Activated CD8-positive, alpha-beta T cell treated with anti-CD3 and anti-CD28 coated beads for 36 hours (primary cell): Measurements from ENCODE around the gene TOMM5. TPM values are rescaled to one million over a fixed set of nuclear protein-coding genes. Genes with fewer than 3 reads are reported as not detected.

Experiments
- ATAC-seq: fragments of 200-7000 bp; cut with Tn5 transposase; one replicate; pipeline ENCODE4 v1.10.0; 2021; ENCODE audit warnings: mild to moderate bottlenecking, moderate library complexity
- CTCF ChIA-PET: fragments of 350-600 bp; sonication (Branson Sonifier 250); formaldehyde crosslinking; loops from one replicate; lab custom pipeline; 2021; ENCODE audit warnings: antibody characterized with exemption; lab: Charles Lee
- POLR2A ChIA-PET: fragments of 350-600 bp; sonication (Branson Sonifier 250); formaldehyde crosslinking; loops from one replicate; lab custom pipeline; 2021; ENCODE audit warnings: antibody characterized with exemption; lab: Charles Lee
- DNase-seq: peaks from one replicate; pipeline ENCODE4 v3.0.0-alpha.2; 2020
- H3K27ac Mint-ChIP-seq: one replicate; pipeline ENCODE4 v1.8.0; 2021; ENCODE audit warnings: mild to moderate bottlenecking, mixed read lengths
- H3K27me3 Mint-ChIP-seq: one replicate; pipeline ENCODE4 v1.8.0; 2021; ENCODE audit warnings: mixed read lengths
- H3K36me3 Mint-ChIP-seq: one replicate; pipeline ENCODE4 v1.8.0; 2021; ENCODE audit warnings: low read depth, mixed read lengths
- H3K4me1 Mint-ChIP-seq: one replicate; pipeline ENCODE4 v1.8.0; 2021; ENCODE audit warnings: low read depth, mixed read lengths
- H3K4me3 Mint-ChIP-seq: one replicate; pipeline ENCODE4 v1.8.0; 2021; ENCODE audit warnings: mild to moderate bottlenecking, moderate library complexity, mixed read lengths
- H3K9me3 Mint-ChIP-seq: one replicate; pipeline ENCODE4 v1.8.0; 2021; ENCODE audit warnings: mixed read lengths
- CTCF ChIP-seq: fragments of 200-600 bp; IDR thresholded peaks from one replicate; pipeline ENCODE4 v1.8.0; 2022; ENCODE audit warnings: antibody characterized with exemption, mild to moderate bottlenecking
- intact Hi-C: fragments of 100-400 bp; cut with micrococcal nuclease; formaldehyde crosslinking; loops from one replicate; pipeline ENCODE4 v1.10.0; 2022
- total RNA-seq, 2 experiments: library from RNA; stranded (reverse); gene quantifications; one replicate each; pipeline ENCODE4 v1.2.3, GENCODE V29; 2021

The TOMM5 gene
- total RNA-seq, 2 experiments from 2014 or later, result 156 to 168 TPM

GRCh38 chr9:37575511-37575914 is 16.9 kb downstream of the TOMM5 start:
- ATAC-seq (no peak), DNase-seq (no peak)
- Mint-ChIP-seq H3K27me3 (no peaks in the 10 kb centered on the region), H3K4me3 (peak overlapping the region; percentile 52), H3K9me3 (no peaks in the 10 kb centered on the region), H3K36me3 (peaks cover 21% of the 10 kb centered on the region), H3K4me1 (peaks cover 19% of the 10 kb centered on the region), H3K27ac (no peak overlapping the region)
- CTCF ChIA-PET, result interaction anchor here (1.5 to 3.2 kb wide), 2 partner anchors 19 to 21 kb away, joined by 4 to 13 read pairs; no protein-coding TSS in a partner anchor
- POLR2A ChIA-PET, result interaction anchor here (1.6 to 10.7 kb wide), 2 partner anchors 9 to 15 kb away, joined by 4 to 79 read pairs; partner anchors contain the start of gene TOMM5
- no peak for TF ChIP-seq CTCF
- intact Hi-C loops, result no loop called here

GRCh38 chr9:37575001-37575400 is 17.4 kb downstream of the TOMM5 start:
- Mint-ChIP-seq H3K4me3 (peak overlapping the region; percentile 52), H3K27ac (no peak overlapping the region), H3K9me3 (no peaks in the 10 kb centered on the region), H3K36me3 (peaks cover 20% of the 10 kb centered on the region), H3K4me1 (peaks cover 19% of the 10 kb centered on the region), H3K27me3 (no peaks in the 10 kb centered on the region)
- ATAC-seq, result no peak
- ChIA-PET CTCF (interaction anchor here (1.5 to 3.2 kb wide), 2 partner anchors 19 to 22 kb away, joined by 4 to 13 read pairs; no protein-coding TSS in a partner anchor), POLR2A (interaction anchor here (0.9 to 10.7 kb wide), 3 partner anchors 9 to 65 kb away, joined by 4 to 79 read pairs (median 4); partner anchors contain the start of gene TOMM5)
- intact Hi-C loops, result no loop called here
- no peak for TF ChIP-seq CTCF
- no peak for DNase-seq

- Mint-ChIP-seq H3K27me3 (no peaks in the 10 kb centered on the region), H3K27ac (no peak overlapping the region), H3K4me1 (peaks cover 19% of the 10 kb centered on the region), H3K4me3 (no peak overlapping the region), H3K36me3 (peaks cover 20% of the 10 kb centered on the region), H3K9me3 (no peaks in the 10 kb centered on the region)
- DNase-seq (no peak), ATAC-seq (no peak)
- intact Hi-C loops, result no loop called here
- no peak for TF ChIP-seq CTCF
- CTCF ChIA-PET, result interaction anchor here (3.2 kb wide), 1 partner anchor 20 kb away, joined by 13 read pairs; no protein-coding TSS in a partner anchor
- POLR2A ChIA-PET, result interaction anchor here (0.9 to 10.7 kb wide), 2 partner anchors 16 to 64 kb away, joined by 4 to 79 read pairs; partner anchors contain the start of gene TOMM5
Observed at GRCh38 chr9:37574241-37574721, 18.1 kb downstream of the TOMM5 start.

GRCh38 chr9:37571282-37571681 is 21.1 kb downstream of the TOMM5 start:
- no peak overlapping the region for H3K27ac Mint-ChIP-seq
- ChIA-PET CTCF (no interaction called here), POLR2A (no interaction called here)
- TF ChIP-seq CTCF, result no peak
- peaks cover 15% of the 10 kb centered on the region for H3K36me3 Mint-ChIP-seq
- intact Hi-C loops, result no loop called here
- DNase-seq, result no peak
- no peaks in the 10 kb centered on the region for H3K9me3 Mint-ChIP-seq
- ATAC-seq, result no peak
- H3K4me3 Mint-ChIP-seq, result no peak overlapping the region
- peaks cover 4% of the 10 kb centered on the region for H3K4me1 Mint-ChIP-seq
- no peaks in the 10 kb centered on the region for H3K27me3 Mint-ChIP-seq

- intact Hi-C loops, result no loop called here
- Mint-ChIP-seq H3K9me3 (peaks cover 14% of the 10 kb centered on the region), H3K27me3 (no peaks in the 10 kb centered on the region), H3K36me3 (peaks cover 33% of the 10 kb centered on the region), H3K4me1 (no peaks in the 10 kb centered on the region), H3K27ac (no peak overlapping the region), H3K4me3 (no peak overlapping the region)
- TF ChIP-seq CTCF, result no peak
- ATAC-seq, result no peak
- CTCF ChIA-PET, result interaction anchor here (1.3 kb wide), 1 partner anchor 10 kb away, joined by 3 read pairs; no protein-coding TSS in a partner anchor
- no peak for DNase-seq
- POLR2A ChIA-PET, result no interaction called here
Observed at GRCh38 chr9:37566716-37567115, 25.7 kb downstream of the TOMM5 start.
